SK-N-DZ (cell line): ENCODE results near the gene CAPZA1.
A peak's percentile ranks its signal among the peaks of the same experiment; 100 is the strongest.
"Not testable (repeated sequence)": the region's sequence is repeated elsewhere in the genome, so short reads cannot be mapped to it uniquely, and the experiment has no call there.

ENCODE experiments used
- DNase-seq: peaks from one replicate; pipeline ENCODE4 v3.0.0-alpha.2; 2015; ENCODE audit warnings: low spot score

CAPZA1 gene

DNA sequence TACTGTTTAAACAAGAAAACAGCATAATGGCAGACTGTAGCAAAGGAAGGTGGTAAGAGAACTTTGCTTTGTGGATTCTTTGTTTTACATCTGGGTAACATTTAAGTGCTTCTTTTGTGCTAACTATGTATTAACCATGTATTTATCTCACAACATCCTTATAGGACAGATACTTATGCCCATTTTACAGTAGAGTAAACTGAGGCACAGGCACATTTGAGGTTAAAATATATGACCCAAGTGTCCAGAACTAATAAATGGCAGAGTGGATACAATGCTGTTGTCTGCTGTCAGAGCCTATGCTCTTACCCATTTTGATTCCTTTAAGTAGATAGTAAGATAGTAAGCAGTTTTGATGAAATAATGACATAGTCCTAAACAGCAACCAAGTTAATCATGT lies 7.3 kb downstream of the CAPZA1 start:
- no peak for DNase-seq

DNA sequence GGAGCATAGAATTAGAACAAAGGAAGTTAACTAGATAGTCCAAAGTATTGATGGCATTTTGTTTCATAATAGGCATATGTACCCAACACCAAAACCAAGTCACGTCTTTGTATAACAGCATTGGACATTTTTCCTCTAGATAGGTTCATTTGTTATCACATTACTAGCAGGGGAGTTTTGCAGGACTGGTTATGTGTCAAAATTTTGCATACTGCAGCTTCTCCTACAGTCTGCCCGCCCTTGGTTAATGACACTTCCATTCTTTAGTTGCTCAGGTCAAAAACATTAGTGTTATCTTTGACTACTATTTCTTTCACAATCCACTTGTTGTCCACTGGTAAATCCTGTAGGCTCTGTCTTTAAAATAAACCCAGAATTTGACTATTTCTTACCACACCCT lies 8.9 kb downstream of the CAPZA1 start:
- DNase-seq, result no peak

DNA sequence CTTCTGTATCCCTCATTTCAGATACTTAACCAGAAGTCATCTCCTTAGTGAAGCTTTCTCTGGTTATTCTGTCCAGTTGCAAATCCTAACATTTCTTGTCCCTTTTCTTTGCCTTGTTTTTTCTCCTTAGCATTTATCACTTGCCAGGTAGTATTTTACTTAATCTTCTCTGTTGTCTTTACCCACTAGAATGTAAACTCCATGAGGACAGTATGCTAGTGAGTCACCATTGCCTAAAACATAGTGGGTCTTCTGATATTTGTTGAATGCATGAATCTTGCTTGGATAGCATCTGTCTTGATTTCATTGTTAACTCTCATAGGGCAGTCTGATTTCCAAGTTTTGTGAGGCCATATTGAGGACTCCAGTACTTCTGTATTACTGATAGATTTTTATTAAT lies 9.6 kb downstream of the CAPZA1 start:
- no peak for DNase-seq

DNA sequence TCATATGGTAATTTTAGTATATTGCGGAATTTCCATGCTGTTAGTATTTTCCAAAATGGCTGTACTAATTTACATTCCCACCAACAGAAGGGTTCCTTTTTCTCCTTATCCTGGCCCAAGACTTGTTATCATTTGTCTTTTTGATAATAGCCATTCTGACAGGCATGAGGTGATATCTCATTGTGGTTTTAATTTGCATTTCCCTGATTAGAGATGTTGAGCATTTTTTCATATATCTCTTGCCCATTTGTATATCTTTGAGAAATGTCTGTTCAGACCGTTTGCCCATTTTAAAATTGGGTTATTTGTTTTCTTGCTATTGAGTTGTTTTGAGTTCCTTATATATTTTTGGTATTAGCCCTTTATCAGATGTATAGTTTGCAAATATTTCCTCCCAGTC lies 14.0 kb downstream of the CAPZA1 start:
- DNase-seq, result no peak

DNA sequence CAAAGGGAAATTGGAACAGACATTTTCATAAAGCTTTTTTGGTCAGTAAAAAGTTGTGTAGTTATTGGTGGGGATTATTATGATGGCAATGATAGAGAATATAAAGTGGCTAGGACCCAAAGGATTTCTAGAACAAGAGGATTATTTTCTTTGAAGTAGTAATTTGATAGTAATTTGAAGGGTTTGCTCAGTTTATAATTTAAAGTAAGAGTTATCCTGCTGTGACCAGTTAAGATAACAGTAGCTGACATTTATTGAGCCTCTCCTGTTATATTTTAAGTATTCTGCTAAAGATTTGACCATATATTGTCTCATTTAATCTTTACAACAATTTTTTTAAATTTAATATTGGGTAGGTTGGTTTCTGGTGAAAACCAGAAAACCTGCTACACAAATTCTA lies 14.7 kb downstream of the CAPZA1 start:
- DNase-seq, result no peak

DNA sequence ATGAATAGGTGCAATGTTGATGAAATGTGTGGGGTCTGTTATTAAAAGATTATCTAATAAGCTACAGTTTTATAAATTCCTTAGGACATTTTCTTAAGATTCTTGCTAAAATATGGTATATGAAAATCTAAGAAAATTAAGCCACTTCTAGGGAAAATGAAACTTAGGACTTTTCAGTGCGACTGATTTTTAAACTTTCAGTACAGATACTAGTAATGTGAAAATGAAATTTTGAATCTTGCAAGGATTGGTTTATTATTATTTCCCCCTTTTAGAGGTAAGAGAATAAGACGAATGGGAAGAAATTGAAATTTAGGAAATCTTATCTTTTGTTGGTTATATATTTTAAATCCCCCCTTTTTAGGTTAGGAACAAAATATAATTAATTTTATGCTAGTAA lies 16.4 kb downstream of the CAPZA1 start:
- DNase-seq, result no peak

DNA sequence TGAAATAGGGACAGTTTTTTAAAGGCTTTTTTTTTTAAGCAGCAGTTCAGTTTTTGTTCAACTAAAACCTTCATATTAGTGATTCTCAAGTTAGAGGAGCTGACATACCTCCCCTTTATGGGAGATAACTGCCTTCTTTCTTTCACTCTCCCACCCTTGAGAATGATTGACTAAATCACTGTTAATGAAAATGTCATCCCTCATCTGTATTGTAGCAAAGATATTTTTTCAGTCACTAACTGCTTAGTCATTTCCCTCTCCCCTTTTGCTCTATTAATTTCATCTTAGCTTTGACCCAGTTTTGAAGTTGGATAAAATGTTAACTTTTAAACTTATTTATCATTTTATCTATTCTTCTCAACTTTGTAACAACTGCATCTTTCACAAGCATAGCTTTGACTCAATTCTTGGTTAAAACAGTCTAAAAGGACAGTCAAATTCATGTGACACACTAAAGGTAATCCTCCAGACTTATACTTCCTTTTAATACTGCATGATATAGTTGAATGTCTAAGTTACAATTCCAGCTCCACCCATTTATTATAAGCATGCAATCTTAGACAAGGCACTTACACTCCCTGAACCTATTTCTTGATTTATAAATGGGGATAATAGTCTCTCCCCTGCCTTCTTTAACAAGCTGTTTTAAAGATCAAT lies 17.1 kb downstream of the CAPZA1 start:
- no peak for DNase-seq

DNA sequence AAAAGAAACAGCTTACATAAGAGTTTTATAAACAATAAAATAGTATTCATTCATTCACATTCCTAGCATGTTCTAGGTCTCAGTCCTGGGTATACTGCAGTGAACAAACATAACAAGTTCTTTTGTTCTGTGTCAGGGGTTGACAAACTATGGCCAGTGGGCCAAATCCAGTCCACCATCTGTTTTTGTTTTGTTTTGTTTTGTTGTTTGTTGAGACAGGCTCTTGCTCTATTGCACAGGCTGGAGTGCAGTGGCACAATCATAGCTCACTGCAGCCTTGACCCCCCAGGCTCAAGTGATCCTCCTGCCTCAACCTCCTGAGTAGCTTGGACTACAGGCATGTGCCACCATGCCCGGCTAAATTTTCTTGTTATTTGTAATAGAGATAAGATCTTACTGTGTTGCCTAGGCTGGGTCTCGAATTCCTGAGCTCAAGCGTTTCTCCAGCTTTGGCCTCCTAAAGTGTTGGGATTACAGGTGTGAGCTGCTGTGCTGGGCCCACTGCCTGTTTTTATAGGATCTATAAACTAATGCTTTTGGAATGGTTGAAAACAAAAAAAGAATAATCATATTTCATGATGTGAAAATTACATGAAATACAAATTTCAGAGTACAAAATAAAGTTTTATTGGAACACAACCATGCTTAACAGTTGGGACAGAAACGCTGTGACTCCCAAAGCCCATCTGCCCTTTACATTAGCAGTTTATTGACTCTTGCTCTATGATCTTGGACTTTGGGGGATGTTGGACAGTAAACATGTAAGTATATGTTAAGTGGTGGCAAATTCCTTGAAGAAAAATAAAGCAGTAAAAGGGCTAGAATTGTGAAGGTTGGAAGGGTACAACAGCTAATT lies 17.9 kb downstream of the CAPZA1 start:
- DNase-seq, result no peak

DNA sequence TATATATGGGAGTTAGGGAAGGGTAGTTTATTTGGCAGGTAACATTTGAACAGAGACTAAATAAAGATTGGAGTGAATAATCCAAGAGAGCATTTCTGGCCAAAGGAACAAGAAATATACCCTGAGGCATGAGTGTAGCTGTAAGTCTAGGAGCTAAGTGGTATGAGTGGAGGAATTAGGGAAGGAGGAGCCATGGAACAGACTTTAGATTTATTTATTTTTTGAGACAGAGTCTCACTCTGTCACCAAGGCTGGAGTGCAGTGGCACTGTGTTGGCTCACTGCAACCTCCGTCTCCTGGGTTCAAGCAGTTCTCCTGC lies 18.4 kb downstream of the CAPZA1 start:
- DNase-seq, result no peak

DNA sequence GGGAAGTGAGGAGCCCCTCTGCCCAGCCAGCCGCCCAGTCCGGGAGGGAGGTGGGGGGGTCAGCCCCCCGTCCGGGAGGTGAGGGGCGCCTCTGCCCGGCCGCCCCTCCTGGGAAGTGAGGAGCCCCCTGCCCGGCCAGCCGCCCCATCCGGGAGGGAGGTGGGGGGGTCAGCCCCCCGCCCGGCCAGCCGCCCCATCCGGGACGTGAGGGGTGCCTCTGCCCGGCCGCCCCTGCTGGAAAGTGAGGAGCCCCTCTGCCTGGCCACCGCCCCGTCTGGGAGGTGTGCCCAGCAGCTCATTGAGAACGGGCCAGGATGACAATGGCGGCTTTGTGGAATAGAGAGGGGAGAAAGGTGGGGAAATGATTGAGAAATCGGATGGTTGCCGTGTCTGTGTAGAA lies 20.8 kb downstream of the CAPZA1 start:
- not testable (repeated sequence) for DNase-seq

DNA sequence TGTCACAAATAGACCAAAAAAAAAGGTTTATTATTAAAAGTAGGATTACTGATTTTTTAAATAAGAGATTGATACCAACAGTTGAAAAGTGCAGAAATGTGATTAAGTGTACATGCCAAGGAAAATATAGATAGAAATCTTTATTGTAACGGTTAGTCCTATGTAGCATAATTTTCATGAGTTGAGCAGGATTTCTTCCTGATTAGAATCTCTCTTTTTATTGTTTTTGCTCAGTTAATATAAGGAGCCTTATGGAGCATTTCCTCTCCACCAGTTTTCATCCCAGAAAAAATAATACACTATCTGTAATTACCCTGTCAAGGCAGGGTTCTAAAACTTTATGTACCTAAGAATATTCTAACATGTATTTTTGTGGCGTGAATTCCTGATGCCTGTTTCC lies 23.4 kb downstream of the CAPZA1 start:
- DNase-seq, result no peak

DNA sequence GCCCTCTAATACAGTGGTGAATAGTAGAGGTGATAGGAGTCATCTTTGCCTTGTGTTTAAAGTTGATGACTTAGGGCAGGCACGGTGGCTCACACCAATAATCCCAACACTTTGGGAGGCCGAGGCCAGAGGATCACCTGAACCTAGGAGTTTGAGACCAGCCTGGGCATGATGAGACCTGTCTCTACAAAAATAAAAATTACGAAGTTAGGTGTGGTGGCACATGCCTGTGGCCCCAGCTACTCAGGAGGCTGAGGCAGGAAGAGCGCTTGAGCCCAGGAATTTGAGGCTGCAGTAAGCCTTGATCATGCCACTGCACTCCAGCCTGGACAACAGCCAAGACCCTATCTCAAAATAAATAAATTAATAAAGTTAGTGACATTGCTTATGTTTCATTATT lies 26.6 kb downstream of the CAPZA1 start:
- no peak for DNase-seq

DNA sequence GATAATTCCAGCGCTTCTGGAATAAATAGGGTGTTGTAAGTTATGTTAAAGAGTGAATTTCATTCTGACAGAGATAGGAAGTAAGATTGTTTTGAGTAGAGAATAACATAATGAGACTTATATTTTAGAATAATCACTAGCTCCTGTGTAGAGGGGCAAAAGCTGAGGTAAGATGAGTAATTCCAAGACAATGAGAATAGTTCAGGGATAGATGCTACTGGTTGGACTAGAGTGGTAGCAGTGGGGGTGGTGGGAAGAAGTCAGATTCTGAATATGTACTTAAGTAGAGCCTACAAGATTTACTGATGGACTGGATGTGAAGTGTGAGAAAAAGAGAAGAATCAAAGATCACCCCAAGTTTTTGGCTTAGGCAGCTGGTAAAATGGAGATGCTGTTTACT lies 31.6 kb downstream of the CAPZA1 start:
- no peak for DNase-seq

DNA sequence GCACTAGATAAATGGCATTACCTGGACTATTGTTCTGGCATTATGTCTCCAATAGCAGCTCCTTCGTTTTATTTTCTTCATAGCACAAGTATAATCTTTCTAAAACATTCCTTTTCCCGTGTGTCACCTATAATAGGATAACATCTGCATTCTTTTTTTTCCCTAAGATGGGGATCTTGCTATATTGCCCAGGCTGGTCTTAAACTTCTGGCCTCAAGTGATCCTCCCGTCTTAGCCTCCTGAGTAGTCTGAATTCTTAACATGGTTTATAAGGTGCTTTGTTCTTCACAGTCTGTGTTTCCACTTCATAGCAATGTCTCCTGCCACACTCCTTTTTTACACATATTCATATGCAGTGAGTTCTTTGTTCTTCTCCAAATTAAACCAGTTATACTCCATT lies 46.2 kb downstream of the CAPZA1 start:
- no peak for DNase-seq

DNA sequence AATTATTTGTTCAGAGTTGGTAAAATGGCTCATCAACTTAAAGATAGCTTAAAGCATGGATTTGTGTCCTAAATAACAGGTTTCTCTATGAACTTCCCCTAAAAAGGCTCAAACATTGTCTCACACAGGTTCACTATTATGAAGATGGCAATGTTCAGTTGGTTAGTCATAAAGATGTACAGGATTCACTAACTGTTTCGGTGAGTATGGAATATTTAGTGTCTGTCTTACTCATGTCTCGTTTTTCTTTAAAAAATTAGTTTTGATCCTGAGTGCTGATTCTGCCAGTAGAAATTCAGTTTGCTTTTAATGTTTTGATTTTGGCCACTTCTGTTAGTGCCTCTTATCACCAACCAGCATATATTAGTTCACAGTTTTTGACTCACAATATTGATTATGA lies 47.3 kb downstream of the CAPZA1 start:
- no peak for DNase-seq

DNA sequence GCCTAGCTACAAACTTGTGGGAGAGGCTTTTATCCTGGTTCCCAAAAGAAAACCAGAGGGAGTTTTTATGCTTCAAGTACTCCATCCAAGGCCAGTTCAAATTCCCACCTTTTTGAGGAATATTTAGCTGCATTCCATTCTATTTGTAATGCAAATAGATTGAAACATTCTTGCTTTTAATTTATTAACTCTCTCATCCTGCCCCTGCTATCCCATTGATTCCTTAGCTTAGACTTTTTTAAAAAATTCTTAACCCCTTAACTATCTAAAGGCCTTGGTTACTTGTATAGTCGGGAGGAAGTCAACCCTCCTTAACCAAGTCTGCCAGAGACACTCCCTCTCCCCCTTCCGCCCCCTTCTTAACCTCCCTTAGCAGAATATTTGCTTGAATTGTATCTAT lies 52.4 kb downstream of the CAPZA1 start:
- no peak for DNase-seq

DNA sequence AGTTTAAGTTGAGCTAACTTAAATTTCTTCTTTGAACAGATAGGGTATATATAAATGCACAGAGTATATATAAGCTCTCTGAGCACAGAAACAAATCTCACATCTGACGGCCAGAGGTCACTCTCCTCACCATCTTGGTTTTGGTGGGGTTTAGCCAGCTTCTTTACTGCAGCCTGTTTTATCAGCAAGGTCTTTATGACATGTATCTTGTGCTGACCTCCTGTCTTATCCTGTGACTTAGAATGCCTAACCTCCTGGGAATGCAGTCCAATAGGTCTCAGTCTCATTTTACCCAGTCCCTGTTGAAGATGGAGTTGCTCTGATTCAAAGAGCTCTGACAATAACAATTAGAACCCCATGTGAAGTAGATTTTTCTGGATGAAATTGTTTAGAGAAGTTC lies 53.2 kb downstream of the CAPZA1 start:
- DNase-seq, result no peak

DNA sequence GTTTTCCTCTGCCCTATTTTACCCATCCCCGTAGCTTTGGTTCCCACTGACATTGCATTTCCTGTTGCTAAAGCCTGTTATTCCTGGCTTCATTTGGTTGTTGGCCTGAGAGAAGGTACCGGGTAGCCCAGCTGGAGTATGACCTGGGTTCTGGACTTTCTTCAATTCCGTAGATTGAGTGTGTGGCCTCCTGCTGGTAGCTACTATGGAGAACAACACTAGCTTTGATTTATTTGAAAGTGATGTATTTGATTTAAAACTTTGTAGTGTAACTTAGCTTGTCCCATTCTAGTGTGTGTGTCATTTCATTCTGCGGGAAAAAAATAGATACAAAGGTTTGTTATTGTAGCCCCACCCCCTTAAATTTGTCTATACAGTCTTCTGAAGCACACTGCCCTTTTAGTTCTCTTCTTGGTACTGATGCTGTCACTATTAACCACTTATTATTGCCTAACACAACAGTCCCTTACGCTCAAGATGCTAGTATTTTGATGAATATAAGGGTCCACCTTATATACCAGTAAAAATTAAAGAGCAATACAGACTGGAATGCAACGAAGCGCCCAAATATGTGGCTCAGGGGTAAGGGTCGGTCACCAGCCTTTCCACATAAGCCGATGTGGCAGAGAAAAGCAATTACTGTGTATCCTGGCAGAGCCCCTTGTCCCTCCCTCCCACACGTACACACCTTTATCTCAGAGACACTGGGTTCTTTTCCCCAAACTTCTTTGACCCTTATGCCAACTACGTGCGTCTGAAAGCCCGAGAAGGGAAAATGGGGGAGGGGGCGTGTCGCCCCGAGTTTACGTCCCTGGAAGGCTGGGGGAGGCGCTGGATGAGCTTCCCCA lies 54.2 kb downstream of the CAPZA1 start:
- peak; percentile 17 for DNase-seq

DNA sequence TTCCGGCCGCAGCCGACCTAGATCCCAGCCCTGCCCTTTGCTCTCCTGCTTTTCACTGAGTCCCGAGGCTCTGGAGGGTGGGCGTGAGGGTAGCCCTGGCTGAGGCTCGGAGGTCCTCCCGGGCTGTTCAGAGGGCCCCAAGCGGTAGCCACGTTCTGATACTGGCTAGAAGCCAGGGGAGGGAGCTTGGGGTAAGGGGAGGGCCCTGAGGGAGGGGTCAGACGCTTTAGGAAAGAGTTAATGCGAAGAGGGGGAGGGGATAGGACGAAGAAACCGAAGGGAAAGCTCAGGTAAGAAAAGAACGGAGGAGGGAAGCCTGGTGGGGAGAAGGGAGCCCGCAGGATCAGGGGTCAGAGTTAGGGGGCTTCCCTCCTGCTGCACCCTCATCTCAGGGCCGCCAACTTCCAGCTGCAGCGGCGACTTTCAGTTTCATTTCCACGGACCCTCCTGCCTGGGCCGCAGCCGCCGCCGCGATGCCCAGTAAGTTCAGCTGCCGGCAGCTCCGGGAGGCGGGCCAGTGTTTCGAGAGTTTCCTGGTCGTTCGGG lies 54.9 kb downstream of the CAPZA1 start, which contains the start of gene MOV10:
TSS of gene MOV10 (plus strand) at position 220 of the 546 bp plus-strand sequence. CDS start at position 474, 254 bp downstream.
- DNase-seq, result peak; percentile 61

DNA sequence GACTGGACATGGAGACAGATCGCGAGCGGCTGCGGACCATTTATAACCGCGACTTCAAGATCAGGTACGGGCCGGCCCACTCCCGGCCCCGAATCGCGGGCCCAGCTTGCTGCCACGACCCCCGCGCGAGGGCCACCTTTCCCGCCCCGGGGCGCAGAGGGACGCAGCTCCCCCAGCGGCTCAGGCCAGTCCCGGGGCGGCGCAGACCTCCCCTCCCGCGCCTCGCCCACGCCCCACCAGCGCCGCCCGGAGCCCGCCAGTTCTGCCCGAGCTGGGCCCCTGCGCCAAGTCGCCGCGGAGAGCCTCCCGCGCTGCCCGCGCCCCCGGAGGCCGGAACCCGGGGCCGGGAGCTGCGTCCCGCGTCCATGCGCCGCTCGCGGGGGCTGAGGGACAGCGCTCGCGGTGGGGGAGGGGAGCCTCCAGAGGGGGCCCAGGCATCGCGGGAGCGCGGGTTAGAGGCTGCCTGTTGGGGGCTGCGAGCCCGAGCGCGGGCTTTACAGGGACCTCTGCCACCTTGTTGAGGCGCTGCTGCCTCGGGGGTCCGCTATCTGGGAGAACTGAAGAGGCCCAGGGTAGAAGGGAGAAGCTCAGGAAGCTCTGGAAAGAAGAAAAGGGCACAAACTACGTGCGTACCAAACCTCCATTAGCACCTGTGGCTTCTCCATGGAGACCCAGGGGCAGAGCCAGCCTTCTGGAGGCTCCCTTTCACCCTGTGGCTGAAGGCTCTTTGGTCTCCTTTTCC lies 55.5 kb downstream of the CAPZA1 start:
- peak; percentile 47 for DNase-seq

DNA sequence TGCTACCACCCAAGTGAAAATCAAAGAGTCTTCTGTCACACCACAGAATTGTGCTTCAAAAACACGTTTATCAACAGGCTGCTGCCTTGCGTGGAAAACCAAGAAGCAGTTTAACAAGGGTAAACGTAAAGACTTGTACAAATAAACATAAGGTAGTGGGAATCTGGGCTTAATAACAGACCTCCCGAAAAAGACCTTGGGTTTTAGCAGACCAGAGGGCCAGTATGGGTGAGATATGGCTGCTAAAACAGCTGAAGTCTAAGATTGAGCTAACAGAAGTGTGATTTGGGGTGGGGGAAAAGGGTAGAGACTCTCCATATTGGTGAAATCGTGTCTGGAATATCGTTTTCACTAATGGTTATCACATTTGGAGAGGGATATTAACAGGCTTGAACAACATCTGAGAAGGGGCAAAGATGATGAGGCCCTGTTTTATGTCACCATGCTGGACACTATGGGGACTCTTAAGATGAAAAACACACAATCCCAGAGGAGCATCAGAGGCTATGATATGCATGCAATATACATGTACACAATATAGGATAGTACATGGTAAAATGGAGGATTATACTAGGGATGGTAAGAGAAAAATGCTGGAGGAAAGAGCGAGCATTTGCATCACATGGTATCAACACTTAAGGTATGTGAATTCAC lies 56.2 kb downstream of the CAPZA1 start:
- no peak for DNase-seq
